Neural cell (in vitro differentiated cells): ENCODE measurements around the gene AP3S2. TPM values are rescaled to one million over a fixed set of nuclear protein-coding genes. Genes with fewer than 3 reads are reported as not detected.

Experiments used
- H2AFZ ChIP-seq: fragments of 200-600, 300-800 bp; sonication (generic), shearing (Covaris generic); 2 replicates; pipeline ENCODE4 v1.6.0; 2014; ENCODE audit warnings: low read depth, mild to moderate bottlenecking, antibody characterized with exemption, low read length, moderate library complexity
- H3F3A ChIP-seq: fragments of 200-600 bp; shearing (Covaris generic); 2 replicates; pipeline ENCODE4 v1.6.1; 2016; ENCODE audit warnings: mild to moderate bottlenecking, moderate library complexity, mixed read lengths, antibody characterized with exemption, low read length; ENCODE audit not compliant: insufficient read depth, poor library complexity, severe bottlenecking
- H3K27ac ChIP-seq: fragments of 200-600, 300-800 bp; sonication (generic), shearing (Covaris generic); 2 replicates; pipeline ENCODE4 v1.5.1; 2014; ENCODE audit warnings: mild to moderate bottlenecking, low read length, moderate library complexity
- H3K27me3 ChIP-seq: fragments of 300-800, 200-600 bp; sonication (generic), shearing (Covaris generic); 2 replicates; pipeline ENCODE4 v1.6.0; 2014; ENCODE audit warnings: mild to moderate bottlenecking, low read depth, low read length, moderate library complexity; ENCODE audit not compliant: insufficient read depth
- H3K36me3 ChIP-seq: fragments of 300-800, 200-600 bp; sonication (generic), shearing (Covaris generic); 2 replicates; pipeline ENCODE4 v1.5.1; 2014; ENCODE audit warnings: mild to moderate bottlenecking, antibody characterized with exemption, low read length, moderate library complexity; ENCODE audit not compliant: insufficient read depth
- H3K4me2 ChIP-seq: fragments of 300-800, 200-600 bp; sonication (generic), shearing (Covaris generic); 2 replicates; pipeline ENCODE4 v1.6.0; 2014; ENCODE audit warnings: mild to moderate bottlenecking, low read length
- H3K4me3 ChIP-seq: fragments of 300-800, 200-600 bp; sonication (generic), shearing (Covaris generic); 2 replicates; pipeline ENCODE4 v1.5.1; 2014; ENCODE audit warnings: mild to moderate bottlenecking, low read length, moderate library complexity
- H3K79me2 ChIP-seq: fragments of 200-600 bp; shearing (Covaris generic); replicated peaks from 2 replicates; pipeline ENCODE4 v1.6.0; 2014; ENCODE audit warnings: mild to moderate bottlenecking, low read length, moderate library complexity; ENCODE audit not compliant: insufficient read depth
- H3K9ac ChIP-seq: fragments of 300-800, 200-600 bp; sonication (generic), shearing (Covaris generic); 2 replicates; pipeline ENCODE4 v1.6.1; 2016; ENCODE audit warnings: mild to moderate bottlenecking, low read length, mixed read lengths
- H3K9me2 ChIP-seq: fragments of 200-600 bp; shearing (Covaris generic); 2 replicates; pipeline ENCODE4 v1.6.1; 2016; ENCODE audit warnings: mild to moderate bottlenecking, low read length, mixed read lengths; ENCODE audit not compliant: insufficient read depth
- H3K9me3 ChIP-seq: fragments of 200-600, 300-800 bp; sonication (generic), shearing (Covaris generic); 2 replicates; pipeline ENCODE4 v1.6.1; 2016; ENCODE audit warnings: mild to moderate bottlenecking, mixed run types, low read length, moderate library complexity, mixed read lengths
- H4K20me1 ChIP-seq: fragments of 200-600 bp; shearing (Covaris generic); 2 replicates; pipeline ENCODE4 v1.6.1; 2016; ENCODE audit warnings: mild to moderate bottlenecking, mixed run types; ENCODE audit not compliant: insufficient read depth
- EP300 ChIP-seq: fragments of 450-650 bp; conservative IDR thresholded peaks from 2 replicates; pipeline ENCODE4 v1.6.1; 2014; ENCODE audit warnings: antibody characterized with exemption, mild to moderate bottlenecking, moderate library complexity; ENCODE audit not compliant: poor library complexity, severe bottlenecking
- EZH2 ChIP-seq: fragments of 200-600, 300-800 bp; shearing (Covaris generic), sonication (generic); IDR thresholded peaks from 2 replicates; pipeline ENCODE4 v1.6.1; 2014; ENCODE audit warnings: antibody characterized with exemption, low read length, borderline replicate concordance, mild to moderate bottlenecking; ENCODE audit not compliant: insufficient read depth, poor library complexity, severe bottlenecking
- MXI1 ChIP-seq: fragments of 450-650 bp; conservative IDR thresholded peaks from 2 replicates; pipeline ENCODE4 v1.6.1; 2014; ENCODE audit warnings: antibody characterized with exemption, mild to moderate bottlenecking; ENCODE audit not compliant: poor library complexity, severe bottlenecking
- POLR2AphosphoS5 ChIP-seq: IDR thresholded peaks from 2 replicates; pipeline ENCODE4 v1.6.1; 2012
- RAD21 ChIP-seq: fragments of 450-650 bp; conservative IDR thresholded peaks from 2 replicates; pipeline ENCODE4 v1.6.1; 2014; ENCODE audit warnings: antibody characterized with exemption, mild to moderate bottlenecking, moderate library complexity
- SMC3 ChIP-seq: fragments of 450-650 bp; conservative IDR thresholded peaks from 2 replicates; pipeline ENCODE4 v1.6.1; 2014; ENCODE audit warnings: antibody characterized with exemption, mild to moderate bottlenecking, moderate library complexity; ENCODE audit not compliant: poor library complexity
- TAF1 ChIP-seq: IDR thresholded peaks from 2 replicates; pipeline ENCODE4 v1.6.1; 2012; ENCODE audit warnings: low read depth
- polyA plus RNA-seq: library from polyadenylated mRNA; depleted of rRNA; stranded (reverse); fragments of >200 nt; gene quantifications from 2 replicates; pipeline ENCODE4 v1.2.3, GENCODE V29; 2014
- TF ChIP-seq, protein P1 (sequence below): IDR thresholded peaks from 2 replicates; pipeline ENCODE4 v1.6.1; 2012; ENCODE audit warnings: borderline replicate concordance
- TF ChIP-seq, protein P2 (sequence below): fragments of 450-650 bp; IDR thresholded peaks from 2 replicates; pipeline ENCODE4 v1.5.1; 2014; ENCODE audit warnings: antibody characterized with exemption, mild to moderate bottlenecking, moderate library complexity; ENCODE audit not compliant: poor library complexity, severe bottlenecking

AP3S2 gene
- polyA plus RNA-seq, 1 donor from 2014 or later, result 47.6 TPM

DNA sequence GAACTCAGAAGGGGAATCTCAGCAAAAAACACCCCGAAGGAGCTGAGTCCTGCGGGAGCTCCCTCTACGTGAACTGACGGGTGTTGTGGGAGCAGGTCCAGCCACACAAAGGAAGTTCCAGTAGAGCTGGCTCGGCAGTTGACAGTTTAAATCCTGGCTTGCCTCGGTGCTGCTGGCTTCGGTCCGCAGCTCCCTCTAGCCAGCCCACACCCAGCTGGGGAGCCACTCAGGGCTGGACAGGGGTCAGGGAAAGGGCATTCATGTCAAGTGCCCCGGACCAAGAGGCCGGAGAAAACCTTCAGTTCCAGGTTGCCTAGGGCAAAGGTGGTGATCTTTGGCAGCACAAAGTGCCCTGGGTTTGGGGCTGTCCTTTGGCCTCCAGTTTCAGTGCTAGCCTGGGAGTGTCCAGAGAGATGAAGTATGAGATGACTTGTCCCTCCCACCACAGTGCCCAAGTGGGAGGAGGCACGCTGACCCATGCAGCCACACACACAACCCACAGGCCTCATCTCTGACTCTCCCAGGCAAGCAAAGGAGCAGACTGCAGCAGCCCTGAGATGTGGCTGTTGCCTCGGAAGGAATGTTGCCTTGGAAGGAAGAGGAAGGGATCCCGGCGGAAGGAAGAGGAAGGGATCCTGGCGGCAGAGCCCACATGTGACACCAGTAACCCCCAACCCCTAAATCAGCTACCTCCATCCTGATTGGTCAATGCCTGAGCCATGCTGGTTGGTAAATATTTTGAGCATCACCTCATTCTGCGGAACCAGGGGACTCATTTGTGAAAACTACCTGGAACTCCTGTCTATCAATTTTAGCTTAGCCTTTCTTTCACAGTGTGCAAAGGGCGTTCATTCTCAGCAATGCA lies 65.3 kb downstream of the AP3S2 start:
- Histone ChIP-seq H2AFZ (no peak overlapping the region), H3K36me3 (no peaks in the 10 kb centered on the region), H3K4me3 (no peak overlapping the region), H3K9ac (no peak overlapping the region), H4K20me1 (no peaks in the 10 kb centered on the region), H3K4me2 (no peak overlapping the region), H3F3A (no peaks in the 10 kb centered on the region), H3K9me2 (no peaks in the 10 kb centered on the region), H3K79me2 (no peaks in the 10 kb centered on the region), H3K27ac (no peak overlapping the region), H3K9me3 (no peaks in the 10 kb centered on the region), H3K27me3 (no peaks in the 10 kb centered on the region)
- no peak for TF ChIP-seq MXI1
- TF ChIP-seq SMC3, result no peak
- no peak for TF ChIP-seq TAF1
- TF ChIP-seq RAD21, result no peak
- no peak for TF ChIP-seq EZH2
- TF ChIP-seq POLR2AphosphoS5, result no peak
- TF ChIP-seq EP300, result no peak
- TF ChIP-seq, protein P1, sequence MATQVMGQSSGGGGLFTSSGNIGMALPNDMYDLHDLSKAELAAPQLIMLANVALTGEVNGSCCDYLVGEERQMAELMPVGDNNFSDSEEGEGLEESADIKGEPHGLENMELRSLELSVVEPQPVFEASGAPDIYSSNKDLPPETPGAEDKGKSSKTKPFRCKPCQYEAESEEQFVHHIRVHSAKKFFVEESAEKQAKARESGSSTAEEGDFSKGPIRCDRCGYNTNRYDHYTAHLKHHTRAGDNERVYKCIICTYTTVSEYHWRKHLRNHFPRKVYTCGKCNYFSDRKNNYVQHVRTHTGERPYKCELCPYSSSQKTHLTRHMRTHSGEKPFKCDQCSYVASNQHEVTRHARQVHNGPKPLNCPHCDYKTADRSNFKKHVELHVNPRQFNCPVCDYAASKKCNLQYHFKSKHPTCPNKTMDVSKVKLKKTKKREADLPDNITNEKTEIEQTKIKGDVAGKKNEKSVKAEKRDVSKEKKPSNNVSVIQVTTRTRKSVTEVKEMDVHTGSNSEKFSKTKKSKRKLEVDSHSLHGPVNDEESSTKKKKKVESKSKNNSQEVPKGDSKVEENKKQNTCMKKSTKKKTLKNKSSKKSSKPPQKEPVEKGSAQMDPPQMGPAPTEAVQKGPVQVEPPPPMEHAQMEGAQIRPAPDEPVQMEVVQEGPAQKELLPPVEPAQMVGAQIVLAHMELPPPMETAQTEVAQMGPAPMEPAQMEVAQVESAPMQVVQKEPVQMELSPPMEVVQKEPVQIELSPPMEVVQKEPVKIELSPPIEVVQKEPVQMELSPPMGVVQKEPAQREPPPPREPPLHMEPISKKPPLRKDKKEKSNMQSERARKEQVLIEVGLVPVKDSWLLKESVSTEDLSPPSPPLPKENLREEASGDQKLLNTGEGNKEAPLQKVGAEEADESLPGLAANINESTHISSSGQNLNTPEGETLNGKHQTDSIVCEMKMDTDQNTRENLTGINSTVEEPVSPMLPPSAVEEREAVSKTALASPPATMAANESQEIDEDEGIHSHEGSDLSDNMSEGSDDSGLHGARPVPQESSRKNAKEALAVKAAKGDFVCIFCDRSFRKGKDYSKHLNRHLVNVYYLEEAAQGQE, result no peak
- TF ChIP-seq, protein P2, sequence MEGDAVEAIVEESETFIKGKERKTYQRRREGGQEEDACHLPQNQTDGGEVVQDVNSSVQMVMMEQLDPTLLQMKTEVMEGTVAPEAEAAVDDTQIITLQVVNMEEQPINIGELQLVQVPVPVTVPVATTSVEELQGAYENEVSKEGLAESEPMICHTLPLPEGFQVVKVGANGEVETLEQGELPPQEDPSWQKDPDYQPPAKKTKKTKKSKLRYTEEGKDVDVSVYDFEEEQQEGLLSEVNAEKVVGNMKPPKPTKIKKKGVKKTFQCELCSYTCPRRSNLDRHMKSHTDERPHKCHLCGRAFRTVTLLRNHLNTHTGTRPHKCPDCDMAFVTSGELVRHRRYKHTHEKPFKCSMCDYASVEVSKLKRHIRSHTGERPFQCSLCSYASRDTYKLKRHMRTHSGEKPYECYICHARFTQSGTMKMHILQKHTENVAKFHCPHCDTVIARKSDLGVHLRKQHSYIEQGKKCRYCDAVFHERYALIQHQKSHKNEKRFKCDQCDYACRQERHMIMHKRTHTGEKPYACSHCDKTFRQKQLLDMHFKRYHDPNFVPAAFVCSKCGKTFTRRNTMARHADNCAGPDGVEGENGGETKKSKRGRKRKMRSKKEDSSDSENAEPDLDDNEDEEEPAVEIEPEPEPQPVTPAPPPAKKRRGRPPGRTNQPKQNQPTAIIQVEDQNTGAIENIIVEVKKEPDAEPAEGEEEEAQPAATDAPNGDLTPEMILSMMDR, result no peak

DNA sequence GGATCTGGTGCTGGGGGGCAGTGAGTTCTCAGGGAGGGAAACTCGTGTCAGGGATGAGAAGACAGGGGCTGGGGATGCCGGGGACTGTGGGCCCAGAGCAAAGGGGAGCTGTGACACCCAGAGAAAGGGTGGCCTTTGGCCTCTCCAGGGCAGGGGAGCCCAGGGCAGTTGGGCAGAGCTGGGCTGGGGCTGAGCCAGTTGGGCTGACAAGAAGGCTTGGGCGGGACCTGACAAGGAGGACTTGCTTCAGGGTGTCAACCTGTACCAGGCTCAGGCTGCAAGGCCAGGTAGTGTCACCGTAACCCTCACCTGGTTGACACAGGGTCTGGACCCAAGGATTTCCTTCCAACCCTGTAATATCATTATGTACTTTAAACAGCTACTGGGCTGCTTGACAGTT lies 66.0 kb downstream of the AP3S2 start:
- H2AFZ ChIP-seq, result no peak overlapping the region
- H3K27ac ChIP-seq, result no peak overlapping the region
- no peak for TF ChIP-seq TAF1
- TF ChIP-seq EP300, result no peak
- no peak for TF ChIP-seq EZH2
- no peak for TF ChIP-seq MXI1
- TF ChIP-seq POLR2AphosphoS5, result no peak
- TF ChIP-seq, protein P1, result no peak
- no peak for TF ChIP-seq SMC3
- TF ChIP-seq, protein P2, result no peak
- TF ChIP-seq RAD21, result no peak
- no peaks in the 10 kb centered on the region for H3K27me3 ChIP-seq
- H3K36me3 ChIP-seq, result no peaks in the 10 kb centered on the region
- no peak overlapping the region for H3K4me3 ChIP-seq
- H3K9me2 ChIP-seq, result no peaks in the 10 kb centered on the region
- H3F3A ChIP-seq, result no peaks in the 10 kb centered on the region
- no peaks in the 10 kb centered on the region for H3K9me3 ChIP-seq
- no peak overlapping the region for H3K4me2 ChIP-seq
- no peak overlapping the region for H3K9ac ChIP-seq
- no peaks in the 10 kb centered on the region for H3K79me2 ChIP-seq
- no peaks in the 10 kb centered on the region for H4K20me1 ChIP-seq
